Liver (tissue), 9 donors: ENCODE measurements around the gene TENM3. TPM values are rescaled to one million over a fixed set of nuclear protein-coding genes. Genes with fewer than 3 reads are reported as not detected.

Source experiments
- DNase-seq: peaks from one replicate; pipeline ENCODE4 v3.0.0-alpha.2; 2017; ENCODE audit warnings: low spot score
- H3K27ac ChIP-seq, 2 donors: one replicate each; pipeline ENCODE4 v1.7.0; 2013; ENCODE audit warnings: inconsistent platforms in 2 of 2, low read length in 2 of 2, control low read depth in 1 of 2, low read depth in 1 of 2, mild to moderate bottlenecking in 1 of 2
- H3K27me3 ChIP-seq, 4 donors: one replicate each; pipeline versions ENCODE4 v1.6.1 to v1.7.0; 2013; ENCODE audit warnings: low read length in 3 of 4, inconsistent platforms in 1 of 4, mild to moderate bottlenecking in 1 of 4, moderate library complexity in 1 of 4; ENCODE audit not compliant: control insufficient read depth in 4 of 4, insufficient read depth in 4 of 4
- H3K36me3 ChIP-seq, 4 donors: one replicate each; pipeline versions ENCODE4 v1.6.1 to v1.7.0; 2013; ENCODE audit warnings: low read length in 3 of 4, mild to moderate bottlenecking in 3 of 4, low read depth in 1 of 4, moderate library complexity in 1 of 4; ENCODE audit not compliant: control insufficient read depth in 4 of 4, insufficient read depth in 3 of 4
- H3K4me1 ChIP-seq, 4 donors: one replicate each; pipeline versions ENCODE4 v1.6.1 to v1.7.0; 2013; ENCODE audit warnings: low read length in 3 of 4, mild to moderate bottlenecking in 3 of 4, moderate library complexity in 1 of 4; ENCODE audit not compliant: control insufficient read depth in 4 of 4, insufficient read depth in 4 of 4
- H3K4me3 ChIP-seq, 3 donors: one replicate each; pipeline versions ENCODE4 v1.6.1 to v1.7.0; 2013; ENCODE audit warnings: low read length in 3 of 3, control low read depth in 1 of 3, low read depth in 1 of 3, mild to moderate bottlenecking in 1 of 3
- H3K9ac ChIP-seq, 2 donors: one replicate each; pipeline ENCODE4 v1.7.0; 2013; ENCODE audit warnings: low read length in 2 of 2, mild to moderate bottlenecking in 2 of 2, moderate library complexity in 2 of 2, control low read depth in 1 of 2, low read depth in 1 of 2
- H3K9me3 ChIP-seq, 4 donors: one replicate each; pipeline versions ENCODE4 v1.6.1 to v1.7.0; 2013; ENCODE audit warnings: low read length in 3 of 4; ENCODE audit not compliant: control insufficient read depth in 4 of 4
- EGR1 ChIP-seq, 2 donors: IDR thresholded peaks; 2 replicates each; pipeline ENCODE4 v1.6.1; 2016 to 2018; ENCODE audit warnings: antibody characterized with exemption in 2 of 2, low read depth in 2 of 2
- FOXA1 ChIP-seq: IDR thresholded peaks from 2 replicates; pipeline ENCODE4 v1.6.1; 2016; ENCODE audit warnings: antibody characterized with exemption
- FOXA2 ChIP-seq: IDR thresholded peaks from 2 replicates; pipeline ENCODE4 v1.6.1; 2016; ENCODE audit warnings: antibody characterized with exemption
- HNF4A ChIP-seq, 2 donors: conservative IDR thresholded peaks; 2 replicates each; pipeline ENCODE4 v1.6.1; 2016; ENCODE audit warnings: antibody characterized with exemption in 2 of 2, mild to moderate bottlenecking in 2 of 2
- HNF4G ChIP-seq: IDR thresholded peaks from 2 replicates; pipeline ENCODE4 v1.6.1; 2016; ENCODE audit warnings: antibody characterized with exemption
- JUND ChIP-seq, 2 donors: IDR thresholded peaks; 2 replicates each; pipeline ENCODE4 v1.6.1; 2016; ENCODE audit warnings: antibody characterized with exemption in 2 of 2
- NR2F2 ChIP-seq: IDR thresholded peaks from 2 replicates; pipeline ENCODE4 v1.6.1; 2016; ENCODE audit warnings: antibody characterized with exemption
- RAD21 ChIP-seq, 2 donors: IDR thresholded peaks; 2 replicates each; pipeline ENCODE4 v1.6.1; 2016; ENCODE audit warnings: antibody characterized with exemption in 2 of 2, mild to moderate bottlenecking in 2 of 2
- RXRA ChIP-seq, 2 donors: IDR thresholded peaks; 2 replicates each; pipeline ENCODE4 v1.6.1; 2017 to 2018; ENCODE audit warnings: antibody characterized with exemption in 2 of 2, mild to moderate bottlenecking in 1 of 2
- TAF1 ChIP-seq: conservative IDR thresholded peaks from 2 replicates; pipeline ENCODE4 v1.6.1; 2016; ENCODE audit warnings: antibody characterized with exemption, mild to moderate bottlenecking
- YY1 ChIP-seq: IDR thresholded peaks from 2 replicates; pipeline ENCODE4 v1.6.1; 2016; ENCODE audit warnings: antibody characterized with exemption, mild to moderate bottlenecking
- WGBS: extraction: QIAGEN DNeasy Blood & Tissue Kit; methylation state at CpG from one replicate; pipeline ENCODE4 v1.1.7; 2013; 5-methylcytosine and 5-hydroxymethylcytosine counted together
- polyA plus RNA-seq, 2 donors: library from polyadenylated mRNA; stranded (reverse) in 1 of 2; unstranded in 1 of 2; fragments of 200-250 nt in 1 of 2; fragments of >200 nt in 1 of 2; fragmentation: Nextera tagmentation in 1 of 2; extraction: Ambion mirVana in 1 of 2; gene quantifications; one replicate each; pipeline versions ENCODE4 v1.2.1 to v1.2.3, GENCODE V29; 2013 to 2015
- total RNA-seq, 2 donors: library from RNA; depleted of rRNA; stranded (reverse); fragments of >200 nt; gene quantifications; one replicate each; pipeline ENCODE4 v1.2.3, GENCODE V29; 2014
- TF ChIP-seq, protein P1 (sequence below): IDR thresholded peaks from 2 replicates; pipeline ENCODE4 v1.6.1; 2016; ENCODE audit warnings: antibody characterized with exemption
- TF ChIP-seq, protein P2 (sequence below): IDR thresholded peaks from 2 replicates; pipeline ENCODE4 v1.6.1; 2016; ENCODE audit warnings: antibody characterized with exemption, mild to moderate bottlenecking
- TF ChIP-seq, protein P3 (sequence below): IDR thresholded peaks from 2 replicates; pipeline ENCODE4 v1.6.1; 2016; ENCODE audit warnings: antibody characterized with exemption
- donor health status: healthy.
- donor health status: healthy.
- donor health status: healthy.
- donor health status: healthy.
- donor health status: healthy.

The TENM3 gene
- total and polyA plus RNA-seq, 4 donors, result 0.32 to 16.8 (median 0.70) TPM

DNA sequence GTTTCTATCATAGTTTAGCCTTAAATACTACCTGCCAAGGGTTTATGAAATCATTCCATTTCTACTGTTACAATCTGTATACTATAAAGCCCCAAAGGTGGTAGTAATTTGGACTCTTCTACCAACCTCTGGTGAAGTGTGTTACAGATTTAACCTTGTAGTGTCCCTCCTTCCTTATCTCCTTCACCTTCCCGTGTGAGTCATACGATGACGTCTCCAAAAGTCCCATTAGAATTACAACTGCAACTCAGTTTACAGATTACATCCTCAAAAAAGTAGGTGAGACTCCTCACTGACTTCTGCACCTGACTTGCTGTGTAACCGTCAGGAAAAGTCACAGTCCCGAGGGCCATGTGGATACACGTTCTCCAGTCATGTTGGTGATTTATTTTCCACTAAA is 455.0 kb downstream of the TENM3 start:
- no peaks in the 10 kb centered on the region for H3K9me3 ChIP-seq
- H3K36me3 ChIP-seq, result no peaks in the 10 kb centered on the region
- H3K27ac ChIP-seq, result no peak overlapping the region
- no peak overlapping the region for H3K9ac ChIP-seq
- no peak overlapping the region for H3K4me3 ChIP-seq
- no peak for DNase-seq
- 87% methylated on average over 6 of the region's 6 CpGs for WGBS
- no peaks in the 10 kb centered on the region for H3K4me1 ChIP-seq
- TF ChIP-seq RXRA (IDR thresholded peaks at IDR 0.05) (no peak), TAF1 (no peak)
- no peaks in the 10 kb centered on the region for H3K27me3 ChIP-seq

DNA sequence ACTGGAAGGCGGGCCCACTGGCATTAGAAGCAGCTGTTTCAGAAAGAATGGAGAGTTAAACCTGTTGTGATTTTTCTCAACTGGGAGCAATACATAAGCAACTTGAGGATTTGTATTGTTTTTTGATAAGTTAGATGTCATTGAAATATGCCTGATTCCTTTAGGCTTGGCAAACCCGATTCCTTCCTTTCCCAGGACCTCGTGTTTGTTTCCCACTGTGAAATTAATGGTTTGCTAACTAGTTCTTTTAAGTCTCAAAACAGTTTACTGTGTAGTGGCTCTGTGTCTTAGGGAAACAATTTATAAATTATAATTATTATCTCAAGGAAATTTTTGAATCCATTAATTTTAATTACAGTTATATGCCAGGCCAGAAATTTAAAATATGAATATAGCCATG is 456.0 kb downstream of the TENM3 start:
- no peaks in the 10 kb centered on the region for H3K9me3 ChIP-seq
- H3K27me3 ChIP-seq, result no peaks in the 10 kb centered on the region
- 82% methylated on average over 3 of the region's 3 CpGs for WGBS
- H3K4me3 ChIP-seq, result no peak overlapping the region
- TF ChIP-seq, protein P1, sequence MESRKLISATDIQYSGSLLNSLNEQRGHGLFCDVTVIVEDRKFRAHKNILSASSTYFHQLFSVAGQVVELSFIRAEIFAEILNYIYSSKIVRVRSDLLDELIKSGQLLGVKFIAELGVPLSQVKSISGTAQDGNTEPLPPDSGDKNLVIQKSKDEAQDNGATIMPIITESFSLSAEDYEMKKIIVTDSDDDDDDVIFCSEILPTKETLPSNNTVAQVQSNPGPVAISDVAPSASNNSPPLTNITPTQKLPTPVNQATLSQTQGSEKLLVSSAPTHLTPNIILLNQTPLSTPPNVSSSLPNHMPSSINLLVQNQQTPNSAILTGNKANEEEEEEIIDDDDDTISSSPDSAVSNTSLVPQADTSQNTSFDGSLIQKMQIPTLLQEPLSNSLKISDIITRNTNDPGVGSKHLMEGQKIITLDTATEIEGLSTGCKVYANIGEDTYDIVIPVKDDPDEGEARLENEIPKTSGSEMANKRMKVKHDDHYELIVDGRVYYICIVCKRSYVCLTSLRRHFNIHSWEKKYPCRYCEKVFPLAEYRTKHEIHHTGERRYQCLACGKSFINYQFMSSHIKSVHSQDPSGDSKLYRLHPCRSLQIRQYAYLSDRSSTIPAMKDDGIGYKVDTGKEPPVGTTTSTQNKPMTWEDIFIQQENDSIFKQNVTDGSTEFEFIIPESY, result no peak
- TF ChIP-seq, protein P2, sequence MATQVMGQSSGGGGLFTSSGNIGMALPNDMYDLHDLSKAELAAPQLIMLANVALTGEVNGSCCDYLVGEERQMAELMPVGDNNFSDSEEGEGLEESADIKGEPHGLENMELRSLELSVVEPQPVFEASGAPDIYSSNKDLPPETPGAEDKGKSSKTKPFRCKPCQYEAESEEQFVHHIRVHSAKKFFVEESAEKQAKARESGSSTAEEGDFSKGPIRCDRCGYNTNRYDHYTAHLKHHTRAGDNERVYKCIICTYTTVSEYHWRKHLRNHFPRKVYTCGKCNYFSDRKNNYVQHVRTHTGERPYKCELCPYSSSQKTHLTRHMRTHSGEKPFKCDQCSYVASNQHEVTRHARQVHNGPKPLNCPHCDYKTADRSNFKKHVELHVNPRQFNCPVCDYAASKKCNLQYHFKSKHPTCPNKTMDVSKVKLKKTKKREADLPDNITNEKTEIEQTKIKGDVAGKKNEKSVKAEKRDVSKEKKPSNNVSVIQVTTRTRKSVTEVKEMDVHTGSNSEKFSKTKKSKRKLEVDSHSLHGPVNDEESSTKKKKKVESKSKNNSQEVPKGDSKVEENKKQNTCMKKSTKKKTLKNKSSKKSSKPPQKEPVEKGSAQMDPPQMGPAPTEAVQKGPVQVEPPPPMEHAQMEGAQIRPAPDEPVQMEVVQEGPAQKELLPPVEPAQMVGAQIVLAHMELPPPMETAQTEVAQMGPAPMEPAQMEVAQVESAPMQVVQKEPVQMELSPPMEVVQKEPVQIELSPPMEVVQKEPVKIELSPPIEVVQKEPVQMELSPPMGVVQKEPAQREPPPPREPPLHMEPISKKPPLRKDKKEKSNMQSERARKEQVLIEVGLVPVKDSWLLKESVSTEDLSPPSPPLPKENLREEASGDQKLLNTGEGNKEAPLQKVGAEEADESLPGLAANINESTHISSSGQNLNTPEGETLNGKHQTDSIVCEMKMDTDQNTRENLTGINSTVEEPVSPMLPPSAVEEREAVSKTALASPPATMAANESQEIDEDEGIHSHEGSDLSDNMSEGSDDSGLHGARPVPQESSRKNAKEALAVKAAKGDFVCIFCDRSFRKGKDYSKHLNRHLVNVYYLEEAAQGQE, result no peak
- no peak for TF ChIP-seq FOXA1
- H3K36me3 ChIP-seq, result no peaks in the 10 kb centered on the region
- no peak overlapping the region for H3K27ac ChIP-seq
- no peaks in the 10 kb centered on the region for H3K4me1 ChIP-seq
- no peak for DNase-seq
- no peak overlapping the region for H3K9ac ChIP-seq

DNA sequence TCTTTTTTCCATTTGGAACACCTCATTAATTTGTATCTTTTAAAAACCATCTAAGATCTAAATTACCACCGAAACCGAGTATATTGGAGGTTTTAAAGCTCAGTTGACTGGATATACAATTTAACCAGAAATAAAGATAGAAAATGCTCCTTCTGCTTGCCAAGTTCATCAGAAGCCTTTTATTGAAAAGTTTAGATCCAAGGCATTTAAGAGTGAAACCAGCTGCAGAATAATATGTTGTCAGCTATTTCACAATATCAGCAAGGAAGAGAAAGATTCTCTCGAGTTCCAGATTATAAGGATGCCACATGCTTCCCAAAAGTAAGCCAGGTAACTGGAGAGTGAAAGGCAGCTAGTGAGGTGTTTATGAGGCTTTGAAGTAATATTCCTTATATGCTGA is 456.6 kb downstream of the TENM3 start:
- H3K36me3 ChIP-seq, result no peaks in the 10 kb centered on the region
- H3K4me3 ChIP-seq, result no peak overlapping the region
- WGBS, result 79% methylated on average over 3 of the region's 3 CpGs
- no peaks in the 10 kb centered on the region for H3K27me3 ChIP-seq
- no peaks in the 10 kb centered on the region for H3K9me3 ChIP-seq
- DNase-seq, result no peak
- TF ChIP-seq JUND (IDR thresholded peaks at IDR 0.05) (no peak), TAF1 (no peak), RAD21 (IDR thresholded peaks at IDR 0.05) (no peak), EGR1 (IDR thresholded peaks at IDR 0.05; ENCODE audit: low read depth in 2 of 2) (no peak), HNF4G (no peak), FOXA2 (no peak), FOXA1 (no peak), YY1 (no peak), RXRA (IDR thresholded peaks at IDR 0.05) (no peak), NR2F2 (no peak), HNF4A (conservative IDR thresholded peaks at IDR 0.05) (no peak)
- TF ChIP-seq, protein P2, result no peak
- TF ChIP-seq, protein P1, result no peak
- TF ChIP-seq, protein P3, sequence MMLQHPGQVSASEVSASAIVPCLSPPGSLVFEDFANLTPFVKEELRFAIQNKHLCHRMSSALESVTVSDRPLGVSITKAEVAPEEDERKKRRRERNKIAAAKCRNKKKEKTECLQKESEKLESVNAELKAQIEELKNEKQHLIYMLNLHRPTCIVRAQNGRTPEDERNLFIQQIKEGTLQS, result no peak
- H3K4me1 ChIP-seq, result no peaks in the 10 kb centered on the region
- no peak overlapping the region for H3K27ac ChIP-seq
- no peak overlapping the region for H3K9ac ChIP-seq
